Ascending aorta (tissue), 2 donors: ENCODE measurements around the gene CATSPER4. TPM values are rescaled to one million over a fixed set of nuclear protein-coding genes. Genes with fewer than 3 reads are reported as not detected.

Experiments
- DNase-seq, 2 donors: peaks; one replicate each; pipeline ENCODE4 v3.0.0-alpha.2; 2019; ENCODE audit warnings: low spot score in 2 of 2
- H3K27ac ChIP-seq, 2 donors: fragments of 200-600 bp; sonication (generic); one replicate each; pipeline ENCODE4 v1.5.1; 2016 to 2017; ENCODE audit warnings: mild to moderate bottlenecking in 1 of 2
- H3K27me3 ChIP-seq: fragments of 200-600 bp; sonication (generic); one replicate; pipeline ENCODE4 v1.5.1; 2017
- H3K36me3 ChIP-seq, 2 donors: fragments of 200-600 bp; sonication (generic); one replicate each; pipeline ENCODE4 v1.5.1; 2016
- H3K4me1 ChIP-seq, 2 donors: fragments of 200-600 bp; sonication (generic); one replicate each; pipeline ENCODE4 v1.5.1; 2016 to 2017; ENCODE audit warnings: mild to moderate bottlenecking in 1 of 2
- H3K4me3 ChIP-seq, 2 donors: fragments of 200-600 bp; sonication (generic); one replicate each; pipeline ENCODE4 v1.5.1; 2016 to 2017; ENCODE audit warnings: mild to moderate bottlenecking in 1 of 2
- H3K9me3 ChIP-seq, 2 donors: fragments of 200-600 bp; sonication (generic); one replicate each; pipeline ENCODE4 v1.5.1; 2016
- intact Hi-C: fragments of 100-400 bp; cut with DNase I; formaldehyde crosslinking; loops from one replicate; pipeline ENCODE4 v1.15.1; 2023
- total RNA-seq: library from RNA; depleted of rRNA; stranded (reverse); fragments of >200 nt; gene quantifications from one replicate; pipeline ENCODE4 v1.1.0, GENCODE V29; 2016
- TF ChIP-seq, protein P1 (sequence below), 3 experiments: fragments of 200-600 bp in 2 of 3; fragments of 450-650 bp in 1 of 3; sonication (generic) in 2 of 3; IDR thresholded peaks; one replicate each; pipeline ENCODE4 v1.5.1; 2016 to 2019; ENCODE audit warnings: antibody characterized with exemption in 3 of 3, mild to moderate bottlenecking in 1 of 3, moderate library complexity in 1 of 3

The CATSPER4 gene
- total RNA-seq, 1 donor from 2014 or later = not detected

DNA sequence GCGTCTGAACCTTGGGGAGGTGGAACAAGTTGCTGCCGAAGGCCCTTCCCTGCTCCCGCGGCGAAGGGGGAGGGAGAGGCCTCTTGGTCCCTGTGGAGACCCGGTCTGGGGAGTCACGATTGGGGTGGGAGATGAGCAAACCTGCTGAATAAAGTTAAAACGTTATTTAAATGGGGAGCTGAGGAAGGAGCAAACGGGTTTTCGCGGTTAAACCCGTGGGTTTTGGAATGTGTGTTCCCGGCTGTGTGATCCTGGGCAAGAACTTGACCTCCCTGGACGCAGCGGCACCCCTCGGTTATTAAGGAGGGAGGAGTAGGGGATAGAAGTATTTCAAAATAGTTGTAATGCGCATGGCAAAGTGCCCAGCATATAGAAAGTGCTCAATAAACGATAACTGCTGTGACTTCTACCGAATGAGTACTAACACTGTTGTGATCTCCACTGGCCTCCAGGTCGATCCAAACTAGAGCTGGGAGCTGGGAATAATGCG, 28.1 kb upstream of the CATSPER4 start:
- Histone ChIP-seq H3K9me3 (no peaks in the 10 kb centered on the region), H3K4me1 (peaks cover 6 to 8% of the 10 kb centered on the region in 2 donors), H3K27ac (no peak overlapping the region), H3K4me3 (peak overlapping the region; percentile 59 to 76), H3K27me3 (no peaks in the 10 kb centered on the region), H3K36me3 (no peaks in the 10 kb centered on the region)
- intact Hi-C loops = loop anchor here (5.0 to 10.0 kb wide), 3 partner anchors 125 to 1520 kb away; partner anchors contain the start of genes DHDDS and SRRM1
- DNase-seq = no peak
- TF ChIP-seq, protein P1, sequence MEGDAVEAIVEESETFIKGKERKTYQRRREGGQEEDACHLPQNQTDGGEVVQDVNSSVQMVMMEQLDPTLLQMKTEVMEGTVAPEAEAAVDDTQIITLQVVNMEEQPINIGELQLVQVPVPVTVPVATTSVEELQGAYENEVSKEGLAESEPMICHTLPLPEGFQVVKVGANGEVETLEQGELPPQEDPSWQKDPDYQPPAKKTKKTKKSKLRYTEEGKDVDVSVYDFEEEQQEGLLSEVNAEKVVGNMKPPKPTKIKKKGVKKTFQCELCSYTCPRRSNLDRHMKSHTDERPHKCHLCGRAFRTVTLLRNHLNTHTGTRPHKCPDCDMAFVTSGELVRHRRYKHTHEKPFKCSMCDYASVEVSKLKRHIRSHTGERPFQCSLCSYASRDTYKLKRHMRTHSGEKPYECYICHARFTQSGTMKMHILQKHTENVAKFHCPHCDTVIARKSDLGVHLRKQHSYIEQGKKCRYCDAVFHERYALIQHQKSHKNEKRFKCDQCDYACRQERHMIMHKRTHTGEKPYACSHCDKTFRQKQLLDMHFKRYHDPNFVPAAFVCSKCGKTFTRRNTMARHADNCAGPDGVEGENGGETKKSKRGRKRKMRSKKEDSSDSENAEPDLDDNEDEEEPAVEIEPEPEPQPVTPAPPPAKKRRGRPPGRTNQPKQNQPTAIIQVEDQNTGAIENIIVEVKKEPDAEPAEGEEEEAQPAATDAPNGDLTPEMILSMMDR (IDR thresholded peaks at IDR 0.05) = no peak

DNA sequence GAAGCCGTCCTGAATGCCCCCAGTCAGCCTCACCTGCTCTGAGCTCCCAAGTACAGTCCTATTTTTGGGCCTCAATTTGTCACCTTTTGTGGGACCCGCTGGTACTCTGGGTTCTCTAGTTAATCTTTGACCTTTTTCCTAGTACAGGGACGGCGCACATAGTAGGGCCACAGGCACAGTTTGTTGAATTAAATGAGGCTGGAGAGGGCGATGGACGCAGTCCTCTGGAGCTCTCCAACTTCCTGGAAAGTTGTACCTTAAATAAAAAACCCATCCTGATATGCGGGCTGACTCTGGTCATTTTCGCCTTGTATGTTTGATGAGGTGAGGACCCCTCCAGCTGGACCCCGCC, 26.7 kb upstream of the CATSPER4 start:
- no peak for DNase-seq
- Histone ChIP-seq H3K27ac (no peak overlapping the region), H3K27me3 (no peaks in the 10 kb centered on the region), H3K9me3 (no peaks in the 10 kb centered on the region), H3K36me3 (no peaks in the 10 kb centered on the region), H3K4me3 (peak overlapping the region; percentile 63 to 64), H3K4me1 (peaks cover 6 to 8% of the 10 kb centered on the region in 2 donors)
- intact Hi-C loops = loop anchor here (1.0 to 10.0 kb wide), 5 partner anchors 52 to 1521 kb away; partner anchors contain the start of genes DHDDS, PDIK1L and SRRM1
- TF ChIP-seq, protein P1 (IDR thresholded peaks at IDR 0.05) = no peak

DNA sequence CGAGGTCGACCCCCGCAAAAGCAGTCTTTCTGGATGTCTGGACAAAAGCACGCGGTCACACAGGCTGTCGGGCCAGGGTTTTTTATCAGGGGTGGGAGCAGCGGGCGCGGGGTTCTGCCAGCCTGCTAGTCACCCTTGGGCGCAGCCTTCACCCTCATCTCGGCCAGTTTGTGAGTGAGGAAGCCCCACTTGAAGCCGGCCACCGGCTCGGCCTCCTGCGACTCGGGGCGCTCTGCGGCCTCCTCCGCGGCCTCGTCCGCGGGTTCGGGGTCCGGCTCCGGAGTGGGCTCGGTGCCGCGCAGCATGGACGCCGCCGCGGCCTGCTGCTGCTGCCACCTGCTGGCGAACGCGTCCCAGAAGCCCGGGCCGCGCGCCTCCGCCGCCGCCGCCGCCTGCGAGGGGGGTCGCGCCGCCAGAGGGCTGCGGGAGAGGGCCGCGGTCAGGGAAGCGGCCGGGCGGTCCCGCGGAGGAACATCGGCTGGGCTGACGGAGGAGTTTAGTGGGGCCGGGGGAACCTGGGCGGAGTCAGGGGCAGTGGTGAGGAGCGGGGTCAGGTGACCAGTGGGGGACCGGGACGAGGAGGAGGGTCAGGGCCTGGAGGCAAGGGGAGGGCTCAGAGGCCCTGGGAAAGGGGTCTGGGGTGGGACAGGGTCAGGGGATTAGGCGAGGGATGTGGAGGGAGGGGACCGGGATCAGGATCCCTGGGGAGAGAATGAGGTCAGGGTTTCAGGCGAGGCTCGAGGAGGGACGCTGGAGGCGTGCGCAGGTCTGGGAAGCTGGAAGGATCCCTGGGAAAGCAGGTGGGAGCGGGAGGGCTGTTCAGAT, 26.2 kb upstream of the CATSPER4 start:
- Histone ChIP-seq H3K4me3 (peak overlapping the region; percentile 63 to 64), H3K27ac (no peak overlapping the region), H3K27me3 (no peaks in the 10 kb centered on the region), H3K9me3 (no peaks in the 10 kb centered on the region), H3K4me1 (peaks cover 6 to 8% of the 10 kb centered on the region in 2 donors), H3K36me3 (no peaks in the 10 kb centered on the region)
- TF ChIP-seq, protein P1 (IDR thresholded peaks at IDR 0.05) = peak in 2 of 3 experiments; percentile 13 to 59
- intact Hi-C loops = loop anchor here (1.0 to 10.0 kb wide), 5 partner anchors 53 to 1522 kb away; partner anchors contain the start of genes DHDDS, PDIK1L and SRRM1
- no peak for DNase-seq

DNA sequence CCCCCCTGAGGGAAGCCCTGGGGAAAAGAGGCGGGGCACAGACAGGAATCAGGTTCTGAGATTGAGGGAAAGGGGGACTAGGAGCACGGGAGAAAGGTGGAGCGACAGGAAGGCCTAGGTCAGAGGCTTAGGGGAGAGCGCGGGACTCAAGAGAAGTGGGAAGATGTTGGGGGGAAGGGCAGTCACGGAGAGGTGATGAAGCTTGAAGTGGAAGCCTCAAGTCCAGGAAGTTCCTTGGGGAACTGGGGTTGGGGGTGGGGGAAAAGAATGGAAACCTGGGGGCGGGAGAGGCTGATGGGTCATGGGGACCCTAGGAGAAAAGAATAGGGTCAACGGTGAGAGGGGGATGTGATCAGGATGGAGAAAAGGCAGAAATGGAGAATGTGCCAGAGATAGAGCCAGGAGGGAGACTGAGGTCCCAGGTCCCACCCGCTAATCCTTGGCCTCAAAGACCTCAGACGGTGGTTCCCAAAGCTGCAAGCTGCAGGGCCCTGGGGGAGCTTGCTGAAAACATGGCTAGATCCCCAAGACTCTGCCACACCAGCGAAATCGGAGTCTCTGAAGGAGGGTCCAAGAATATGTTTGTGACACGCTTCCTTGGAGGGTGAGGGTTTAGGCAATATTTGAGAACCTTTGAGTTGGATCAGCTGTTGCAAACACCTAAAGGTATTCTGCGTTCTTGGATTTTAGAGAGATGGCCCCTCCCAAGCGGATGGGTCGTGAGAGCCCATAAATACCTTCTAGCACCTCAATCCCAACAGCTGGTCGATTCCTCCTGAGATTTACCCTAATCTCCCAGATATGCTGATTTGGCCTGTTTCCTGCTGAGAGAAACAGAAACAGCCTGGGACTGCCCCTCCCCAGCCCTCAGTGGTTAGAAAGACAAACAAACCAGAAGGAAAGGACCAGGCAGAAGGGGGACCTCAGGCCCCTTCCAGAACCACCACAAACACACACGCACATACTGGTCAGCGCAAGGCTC, 25.2 kb upstream of the CATSPER4 start:
- H3K27ac ChIP-seq = no peak overlapping the region
- no peak for DNase-seq
- no peaks in the 10 kb centered on the region for H3K27me3 ChIP-seq
- H3K36me3 ChIP-seq = no peaks in the 10 kb centered on the region
- intact Hi-C loops = loop anchor here (1.0 to 10.0 kb wide), 6 partner anchors 54 to 1523 kb away; partner anchors contain the start of genes DHDDS, PDIK1L, SRRM1 and STMN1
- H3K9me3 ChIP-seq = no peaks in the 10 kb centered on the region
- H3K4me3 ChIP-seq = peak overlapping the region in 1 of 2 donors; percentile 63
- TF ChIP-seq, protein P1 (IDR thresholded peaks at IDR 0.05) = no peak
- H3K4me1 ChIP-seq = peaks cover 6 to 8% of the 10 kb centered on the region in 2 donors

DNA sequence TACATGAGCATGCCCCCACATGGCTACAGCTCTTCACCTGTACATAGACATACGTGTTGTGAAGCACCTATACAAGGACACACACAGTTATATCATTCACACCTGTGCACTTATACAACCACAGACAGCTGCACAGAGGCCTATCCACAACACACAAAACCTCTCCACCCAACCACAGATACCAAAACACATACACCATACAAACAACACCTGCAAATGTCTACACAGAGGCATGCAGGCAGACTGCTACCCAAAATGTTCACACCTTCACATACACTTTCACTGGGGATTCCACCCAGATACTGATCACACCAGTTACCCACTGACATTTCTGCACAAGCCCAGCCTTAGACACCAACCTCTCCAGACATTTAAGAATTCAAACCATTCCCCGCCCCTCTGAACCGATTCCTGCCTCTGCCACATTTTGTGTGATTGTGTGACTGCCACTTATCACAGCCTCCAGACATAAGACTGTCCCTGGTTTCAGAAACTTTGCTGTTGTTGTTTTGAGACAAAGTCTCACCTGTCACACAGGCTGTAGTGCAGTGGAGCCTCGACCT, 23.6 kb upstream of the CATSPER4 start:
- peaks cover 0 to 9% of the 10 kb centered on the region in 2 donors for H3K4me1 ChIP-seq
- intact Hi-C loops = loop anchor here (5.0 to 10.0 kb wide), 2 partner anchors 259 to 268 kb away; partner anchors contain the start of genes DHDDS and STMN1
- no peak overlapping the region for H3K27ac ChIP-seq
- H3K9me3 ChIP-seq = no peaks in the 10 kb centered on the region
- no peaks in the 10 kb centered on the region for H3K36me3 ChIP-seq
- DNase-seq = no peak
- no peaks in the 10 kb centered on the region for H3K27me3 ChIP-seq
- no peak overlapping the region for H3K4me3 ChIP-seq
- TF ChIP-seq, protein P1 (IDR thresholded peaks at IDR 0.05) = no peak
